ENCODE measurements around the gene IFI30. TPM values are rescaled to one million over a fixed set of nuclear protein-coding genes. Genes with fewer than 3 reads are reported as not detected.

IFI30 gene
- polyA plus RNA-seq, 1 of the 3 experiments (the other 2 are of a cell fraction), result 11.6 TPM

DNA sequence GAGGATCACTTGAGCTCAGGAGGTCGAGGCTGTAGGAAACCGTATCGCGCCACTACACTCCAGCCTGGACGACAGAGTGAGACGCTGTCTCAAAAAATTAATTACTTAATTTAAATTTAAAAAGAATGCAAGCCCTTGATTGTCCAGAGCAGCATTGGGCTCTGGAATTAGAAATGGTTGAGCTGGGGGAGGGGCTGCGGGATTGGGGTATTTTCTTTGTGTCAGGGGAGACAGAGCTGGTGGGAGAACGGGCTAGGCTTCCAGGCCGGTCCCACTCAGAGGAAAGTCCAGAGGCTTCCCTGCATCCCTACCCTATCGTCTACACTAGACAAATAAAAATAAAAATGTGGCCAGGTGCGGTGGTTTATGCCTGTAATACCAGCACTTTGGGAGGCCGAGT, 32.4 kb downstream of the IFI30 start:
- H3K27me3 ChIP-seq (ENCODE audit: insufficient read depth), result no peaks in the 10 kb centered on the region
- peaks cover 0 to 2% of the 10 kb centered on the region in 2 experiments for H3K36me3 ChIP-seq (replicated peaks in 1 of 2; ENCODE audit: control insufficient read depth in 1 of 2, insufficient read depth in 2 of 2, low read length in 1 of 2)
- WGBS (ENCODE audit: low lambda C conversion rate), result 96% methylated on average over 12 of the region's 12 CpGs
- H3K9me3 ChIP-seq, result no peaks in the 10 kb centered on the region
- DNase-seq, result no peak
- H3K4me2 ChIP-seq, result no peak overlapping the region
- no peak overlapping the region for H2AFZ ChIP-seq (ENCODE audit: low read depth)
- H3K9ac ChIP-seq, result no peak overlapping the region
- H3K4me3 ChIP-seq (ENCODE audit: low read depth in 2 of 2, low read length in 1 of 2), result no peak overlapping the region; a peak in 1 of 4 replicates
- no peaks in the 10 kb centered on the region for H3K79me2 ChIP-seq (ENCODE audit: insufficient read depth)
- CTCF ChIA-PET, result interaction anchor here (0.7 to 20.7 kb wide), 9 partner anchors 14 to 205 kb away, joined by 3 to 505 read pairs (median 9); a partner anchor contains a TSS
- POLR2A ChIA-PET, result interaction anchor here (1.1 kb wide), 1 partner anchor 75 kb away, joined by 3 read pairs; the partner anchor contains the start of gene JUND
- TF ChIP-seq RCOR1 (IDR thresholded peaks at IDR 0.05; ENCODE audit: low read length), result no peak
- no peak for TF ChIP-seq CHD2 (IDR thresholded peaks at IDR 0.05; ENCODE audit: low read length, partially characterized antibody)
- no peak for TF ChIP-seq NRF1 (IDR thresholded peaks at IDR 0.05; ENCODE audit: low read depth, low read length)
- TF ChIP-seq EZH2phosphoT487 (IDR thresholded peaks at IDR 0.05; ENCODE audit: borderline replicate concordance, low read depth), result no peak
- TF ChIP-seq, protein P1, sequence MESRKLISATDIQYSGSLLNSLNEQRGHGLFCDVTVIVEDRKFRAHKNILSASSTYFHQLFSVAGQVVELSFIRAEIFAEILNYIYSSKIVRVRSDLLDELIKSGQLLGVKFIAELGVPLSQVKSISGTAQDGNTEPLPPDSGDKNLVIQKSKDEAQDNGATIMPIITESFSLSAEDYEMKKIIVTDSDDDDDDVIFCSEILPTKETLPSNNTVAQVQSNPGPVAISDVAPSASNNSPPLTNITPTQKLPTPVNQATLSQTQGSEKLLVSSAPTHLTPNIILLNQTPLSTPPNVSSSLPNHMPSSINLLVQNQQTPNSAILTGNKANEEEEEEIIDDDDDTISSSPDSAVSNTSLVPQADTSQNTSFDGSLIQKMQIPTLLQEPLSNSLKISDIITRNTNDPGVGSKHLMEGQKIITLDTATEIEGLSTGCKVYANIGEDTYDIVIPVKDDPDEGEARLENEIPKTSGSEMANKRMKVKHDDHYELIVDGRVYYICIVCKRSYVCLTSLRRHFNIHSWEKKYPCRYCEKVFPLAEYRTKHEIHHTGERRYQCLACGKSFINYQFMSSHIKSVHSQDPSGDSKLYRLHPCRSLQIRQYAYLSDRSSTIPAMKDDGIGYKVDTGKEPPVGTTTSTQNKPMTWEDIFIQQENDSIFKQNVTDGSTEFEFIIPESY (IDR thresholded peaks at IDR 0.05; ENCODE audit: borderline replicate concordance, low read depth), result no peak
- no peak for TF ChIP-seq GATA2 (CRISPR knock-in tag; IDR thresholded peaks at IDR 0.05)
- TF ChIP-seq TAF1 (IDR thresholded peaks at IDR 0.05; ENCODE audit: borderline replicate concordance, low read depth, low read length), result no peak
- no peak for TF ChIP-seq NFIC (IDR thresholded peaks at IDR 0.05; ENCODE audit: borderline replicate concordance)
- TF ChIP-seq RXRA (IDR thresholded peaks at IDR 0.05; ENCODE audit: borderline replicate concordance, low read depth), result no peak
- TF ChIP-seq, protein P2, sequence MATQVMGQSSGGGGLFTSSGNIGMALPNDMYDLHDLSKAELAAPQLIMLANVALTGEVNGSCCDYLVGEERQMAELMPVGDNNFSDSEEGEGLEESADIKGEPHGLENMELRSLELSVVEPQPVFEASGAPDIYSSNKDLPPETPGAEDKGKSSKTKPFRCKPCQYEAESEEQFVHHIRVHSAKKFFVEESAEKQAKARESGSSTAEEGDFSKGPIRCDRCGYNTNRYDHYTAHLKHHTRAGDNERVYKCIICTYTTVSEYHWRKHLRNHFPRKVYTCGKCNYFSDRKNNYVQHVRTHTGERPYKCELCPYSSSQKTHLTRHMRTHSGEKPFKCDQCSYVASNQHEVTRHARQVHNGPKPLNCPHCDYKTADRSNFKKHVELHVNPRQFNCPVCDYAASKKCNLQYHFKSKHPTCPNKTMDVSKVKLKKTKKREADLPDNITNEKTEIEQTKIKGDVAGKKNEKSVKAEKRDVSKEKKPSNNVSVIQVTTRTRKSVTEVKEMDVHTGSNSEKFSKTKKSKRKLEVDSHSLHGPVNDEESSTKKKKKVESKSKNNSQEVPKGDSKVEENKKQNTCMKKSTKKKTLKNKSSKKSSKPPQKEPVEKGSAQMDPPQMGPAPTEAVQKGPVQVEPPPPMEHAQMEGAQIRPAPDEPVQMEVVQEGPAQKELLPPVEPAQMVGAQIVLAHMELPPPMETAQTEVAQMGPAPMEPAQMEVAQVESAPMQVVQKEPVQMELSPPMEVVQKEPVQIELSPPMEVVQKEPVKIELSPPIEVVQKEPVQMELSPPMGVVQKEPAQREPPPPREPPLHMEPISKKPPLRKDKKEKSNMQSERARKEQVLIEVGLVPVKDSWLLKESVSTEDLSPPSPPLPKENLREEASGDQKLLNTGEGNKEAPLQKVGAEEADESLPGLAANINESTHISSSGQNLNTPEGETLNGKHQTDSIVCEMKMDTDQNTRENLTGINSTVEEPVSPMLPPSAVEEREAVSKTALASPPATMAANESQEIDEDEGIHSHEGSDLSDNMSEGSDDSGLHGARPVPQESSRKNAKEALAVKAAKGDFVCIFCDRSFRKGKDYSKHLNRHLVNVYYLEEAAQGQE (IDR thresholded peaks at IDR 0.05; ENCODE audit: low read depth, low read length), result no peak
- TF ChIP-seq FOXM1 (IDR thresholded peaks at IDR 0.05; ENCODE audit: low read depth), result no peak
- TF ChIP-seq MXI1 (IDR thresholded peaks at IDR 0.05; ENCODE audit: low read depth, low read length), result no peak
- TF ChIP-seq JUND (IDR thresholded peaks at IDR 0.05), result no peak
- no peak for TF ChIP-seq SIN3A (IDR thresholded peaks at IDR 0.05; ENCODE audit: borderline replicate concordance, low read depth, low read length)
- TF ChIP-seq FOSL2 (IDR thresholded peaks at IDR 0.05; ENCODE audit: borderline replicate concordance, low read depth), result no peak
- TF ChIP-seq, protein P3, sequence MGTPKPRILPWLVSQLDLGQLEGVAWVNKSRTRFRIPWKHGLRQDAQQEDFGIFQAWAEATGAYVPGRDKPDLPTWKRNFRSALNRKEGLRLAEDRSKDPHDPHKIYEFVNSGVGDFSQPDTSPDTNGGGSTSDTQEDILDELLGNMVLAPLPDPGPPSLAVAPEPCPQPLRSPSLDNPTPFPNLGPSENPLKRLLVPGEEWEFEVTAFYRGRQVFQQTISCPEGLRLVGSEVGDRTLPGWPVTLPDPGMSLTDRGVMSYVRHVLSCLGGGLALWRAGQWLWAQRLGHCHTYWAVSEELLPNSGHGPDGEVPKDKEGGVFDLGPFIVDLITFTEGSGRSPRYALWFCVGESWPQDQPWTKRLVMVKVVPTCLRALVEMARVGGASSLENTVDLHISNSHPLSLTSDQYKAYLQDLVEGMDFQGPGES (IDR thresholded peaks at IDR 0.05; ENCODE audit: low read depth, low read length), result no peak
- no peaks in the 10 kb centered on the region for H3F3A ChIP-seq (replicated peaks; ENCODE audit: insufficient read depth)
- no peak overlapping the region for H3K27ac ChIP-seq (ENCODE audit: low read depth in 2 of 2, low read length in 1 of 2)
- H3K9me2 ChIP-seq, result no peaks in the 10 kb centered on the region
- H4K20me1 ChIP-seq (ENCODE audit: insufficient read depth), result no peaks in the 10 kb centered on the region
- peaks cover 4 to 20% of the 10 kb centered on the region in 2 experiments; a peak in 2 of 4 replicates for H3K4me1 ChIP-seq (ENCODE audit: control insufficient read depth in 1 of 2, insufficient read depth in 2 of 2, low read depth in 1 of 2, low read length in 1 of 2)

All from SK-N-SH (cell line).